ENCODE measurements around the gene ERC2. TPM values are rescaled to one million over a fixed set of nuclear protein-coding genes. Genes with fewer than 3 reads are reported as not detected.

Gene ERC2
- polyA plus RNA-seq, 3 donors: not detected

GRCh38 chr3:55620351-55621025, 847.8 kb downstream of the ERC2 start:
- H3K27me3 ChIP-seq (ENCODE audit: control insufficient read depth in 2 of 2, insufficient read depth in 2 of 2, low read length in 2 of 2): no peaks in the 10 kb centered on the region
- Mint-ChIP-seq H3K36me3 (no peaks in the 10 kb centered on the region), H3K9me3 (peaks cover 0 to 4% (median 0%) of the 10 kb centered on the region in 7 donors), H3K27ac (peak overlapping the region; percentile 92 to 97 (median 94)), H3K4me3 (peak overlapping the region; percentile 61 to 82), H3K4me1 (peaks cover 79% of the 10 kb centered on the region), H3K27me3 (ENCODE audit: low read depth in 3 of 3) (peaks cover 1 to 6% (median 4%) of the 10 kb centered on the region in 3 donors)
- intact Hi-C loops (cut with micrococcal nuclease): no loop called here
- no peaks in the 10 kb centered on the region for H3K9me3 ChIP-seq (replicated peaks in 1 of 2; ENCODE audit: control insufficient read depth in 1 of 2, insufficient read depth in 1 of 2, low read length in 2 of 2)
- H3K4me3 ChIP-seq (replicated peaks in 1 of 3; ENCODE audit: low read depth in 2 of 3, low read length in 3 of 3): peak overlapping the region in 2 of 3 experiments; percentile 22 to 65
- 0% methylated on average over 5 of the region's 12 CpGs for WGBS (ENCODE audit: insufficient coverage)
- H3K36me3 ChIP-seq (replicated peaks in 1 of 2; ENCODE audit: control insufficient read depth in 1 of 2, insufficient read depth in 2 of 2, low read length in 2 of 2): no peaks in the 10 kb centered on the region
- peak overlapping the region; percentile 74 for H3K4me2 ChIP-seq (replicated peaks; ENCODE audit: extremely low read depth, low read length, poor library complexity, severe bottlenecking)
- DNase-seq: peak; percentile 63 to 90 (median 80)
- H2AFZ ChIP-seq (ENCODE audit: insufficient read depth, low read depth, low read length, poor library complexity, severe bottlenecking): peak overlapping the region; percentile 20
- no peak for TF ChIP-seq CTCF (IDR thresholded peaks at IDR 0.05)
- H4K20me1 ChIP-seq (ENCODE audit: insufficient read depth, low read length): no peaks in the 10 kb centered on the region
- H3K9ac ChIP-seq (ENCODE audit: insufficient read depth, low read length, poor library complexity, severe bottlenecking): peak overlapping the region; percentile 15
- H3K27ac ChIP-seq (ENCODE audit: low read depth in 1 of 2, low read length in 2 of 2): peak overlapping the region; percentile 22 to 82
- H3K4me1 ChIP-seq (ENCODE audit: control insufficient read depth in 1 of 2, insufficient read depth in 2 of 2, low read length in 2 of 2): peaks cover 80 to 83% of the 10 kb centered on the region in 2 donors
- H3K79me2 ChIP-seq (ENCODE audit: insufficient read depth, low read length): no peaks in the 10 kb centered on the region

- H3K36me3 ChIP-seq (replicated peaks in 1 of 2; ENCODE audit: control insufficient read depth in 1 of 2, insufficient read depth in 2 of 2, low read length in 2 of 2): no peaks in the 10 kb centered on the region
- no peaks in the 10 kb centered on the region for H3K27me3 ChIP-seq (ENCODE audit: control insufficient read depth in 2 of 2, insufficient read depth in 2 of 2, low read length in 2 of 2)
- H3K9me3 ChIP-seq (replicated peaks in 1 of 2; ENCODE audit: control insufficient read depth in 1 of 2, insufficient read depth in 1 of 2, low read length in 2 of 2): no peaks in the 10 kb centered on the region
- H3K4me1 Mint-ChIP-seq: peaks cover 76% of the 10 kb centered on the region
- 96% methylated on average over 5 of the region's 10 CpGs for WGBS (ENCODE audit: insufficient coverage)
- H3K79me2 ChIP-seq (ENCODE audit: insufficient read depth, low read length): no peaks in the 10 kb centered on the region
- no peak overlapping the region for H3K27ac Mint-ChIP-seq
- peaks cover 0 to 7% (median 2%) of the 10 kb centered on the region in 3 donors for H3K27me3 Mint-ChIP-seq (ENCODE audit: low read depth in 3 of 3)
- no peaks in the 10 kb centered on the region for H3K36me3 Mint-ChIP-seq
- peak overlapping the region in 1 of 2 donors; percentile 82 for H3K27ac ChIP-seq (ENCODE audit: low read depth in 1 of 2, low read length in 2 of 2)
- intact Hi-C loops (cut with micrococcal nuclease): no loop called here
- no peak for DNase-seq
- H3K9me3 Mint-ChIP-seq: peaks cover 0 to 2% (median 0%) of the 10 kb centered on the region in 7 donors
- H3K4me2 ChIP-seq (replicated peaks; ENCODE audit: extremely low read depth, low read length, poor library complexity, severe bottlenecking): no peak overlapping the region
- H2AFZ ChIP-seq (ENCODE audit: insufficient read depth, low read depth, low read length, poor library complexity, severe bottlenecking): no peak overlapping the region
- no peak for TF ChIP-seq CTCF (IDR thresholded peaks at IDR 0.05)
- peak overlapping the region in 1 of 3 experiments; percentile 65 for H3K4me3 ChIP-seq (replicated peaks in 1 of 3; ENCODE audit: low read depth in 2 of 3, low read length in 3 of 3)
- no peak overlapping the region for H3K4me3 Mint-ChIP-seq
- no peaks in the 10 kb centered on the region for H4K20me1 ChIP-seq (ENCODE audit: insufficient read depth, low read length)
- H3K9ac ChIP-seq (ENCODE audit: insufficient read depth, low read length, poor library complexity, severe bottlenecking): no peak overlapping the region
- H3K4me1 ChIP-seq (ENCODE audit: control insufficient read depth in 1 of 2, insufficient read depth in 2 of 2, low read length in 2 of 2): peaks cover 77 to 80% of the 10 kb centered on the region in 2 donors
These were observed 849.0 kb downstream of the ERC2 start for GRCh38 chr3:55619046-55619808.

All from CD14-positive monocyte (primary cell).